Rectal smooth muscle tissue (tissue), 1 donor: ENCODE results near the gene MID1.
A peak's percentile ranks its signal among the peaks of the same experiment; 100 is the strongest.
"Not testable (repeated sequence)": the region's sequence is repeated elsewhere in the genome, so short reads cannot be mapped to it uniquely, and the experiment has no call there.

Experiments used
- H3K27ac ChIP-seq: one replicate; pipeline ENCODE4 v1.7.0; 2013; ENCODE audit warnings: low read depth, low read length, inconsistent platforms
- H3K27me3 ChIP-seq: one replicate; pipeline ENCODE4 v1.7.0; 2013; ENCODE audit warnings: low read length; ENCODE audit not compliant: control insufficient read depth, insufficient read depth
- H3K36me3 ChIP-seq: one replicate; pipeline ENCODE4 v1.7.0; 2013; ENCODE audit warnings: low read length; ENCODE audit not compliant: control insufficient read depth, insufficient read depth
- H3K4me1 ChIP-seq: one replicate; pipeline ENCODE4 v1.7.0; 2013; ENCODE audit warnings: low read length; ENCODE audit not compliant: control insufficient read depth, insufficient read depth
- H3K4me3 ChIP-seq: one replicate; pipeline ENCODE4 v1.7.0; 2013; ENCODE audit warnings: low read length
- H3K9ac ChIP-seq: one replicate; pipeline ENCODE4 v1.7.0; 2013; ENCODE audit warnings: low read length

The MID1 gene

DNA sequence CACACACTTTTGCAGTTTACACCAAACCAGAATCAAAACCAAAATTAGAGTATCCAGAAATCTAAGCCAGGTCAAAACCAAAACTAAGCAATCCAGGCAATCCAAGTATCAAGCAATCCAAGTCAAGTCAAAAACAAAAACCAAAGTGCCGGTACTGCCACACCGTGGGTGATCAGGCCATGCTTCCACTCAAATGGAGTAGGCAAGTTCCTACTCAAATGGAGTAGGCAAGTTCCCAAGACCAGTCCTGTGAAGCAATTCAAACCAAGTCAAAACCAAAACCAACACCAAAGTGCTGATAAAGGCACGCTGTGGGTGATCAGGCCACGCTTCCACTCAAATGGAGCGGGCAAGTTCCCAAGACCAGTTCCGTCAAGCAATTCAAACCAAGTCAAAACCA, 31.3 kb downstream of the MID1 start:
- H3K4me1 ChIP-seq = no peaks in the 10 kb centered on the region
- H3K36me3 ChIP-seq = no peaks in the 10 kb centered on the region
- no peak overlapping the region for H3K9ac ChIP-seq
- no peak overlapping the region for H3K27ac ChIP-seq
- no peak overlapping the region for H3K4me3 ChIP-seq
- H3K27me3 ChIP-seq = no peaks in the 10 kb centered on the region

DNA sequence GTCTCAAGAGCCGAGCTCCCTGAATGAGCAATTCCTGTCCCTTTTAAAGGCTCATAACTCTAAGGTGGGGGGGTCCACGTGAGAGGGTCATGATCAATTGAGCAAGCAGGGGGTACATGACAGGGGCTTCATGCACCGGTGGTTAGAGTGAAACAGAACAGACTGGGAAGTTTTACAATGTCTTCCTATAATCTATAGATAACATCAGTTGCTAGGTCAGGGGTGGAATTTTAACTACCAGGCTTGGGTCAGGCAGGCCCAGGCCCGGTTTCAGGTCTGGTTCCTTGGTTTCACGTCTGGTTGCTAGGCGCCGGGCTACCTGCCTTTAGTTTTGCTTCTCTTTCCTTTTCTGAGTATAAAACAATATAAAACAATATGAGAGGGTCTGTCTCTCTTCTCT, 35.5 kb downstream of the MID1 start:
- H3K4me1 ChIP-seq, H3K27ac ChIP-seq, H3K4me3 ChIP-seq, H3K27me3 ChIP-seq, H3K36me3 ChIP-seq, H3K9ac ChIP-seq: not testable (repeated sequence)

DNA sequence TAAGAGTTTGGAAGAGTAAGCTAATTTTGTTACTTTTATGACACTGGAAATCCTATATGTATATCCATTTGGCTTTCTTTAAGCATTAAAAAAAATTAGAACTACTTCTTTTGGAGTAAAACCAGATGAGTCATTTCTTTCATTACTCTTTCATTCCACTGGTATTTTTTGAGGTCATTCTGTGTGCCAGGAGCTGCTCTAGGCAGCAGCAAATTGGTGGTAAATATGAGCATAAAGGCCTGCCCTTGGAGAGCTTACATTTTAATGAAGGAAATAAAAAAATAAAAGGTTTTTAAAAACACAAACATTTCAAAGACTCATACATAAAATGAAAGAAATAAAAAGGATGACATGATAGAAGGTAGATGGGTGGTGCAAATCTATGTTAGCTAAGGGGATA, 37.4 kb downstream of the MID1 start:
- Histone ChIP-seq H3K27ac (no peak overlapping the region), H3K4me3 (no peak overlapping the region), H3K36me3 (no peaks in the 10 kb centered on the region), H3K9ac (no peak overlapping the region), H3K27me3 (no peaks in the 10 kb centered on the region), H3K4me1 (no peaks in the 10 kb centered on the region)

DNA sequence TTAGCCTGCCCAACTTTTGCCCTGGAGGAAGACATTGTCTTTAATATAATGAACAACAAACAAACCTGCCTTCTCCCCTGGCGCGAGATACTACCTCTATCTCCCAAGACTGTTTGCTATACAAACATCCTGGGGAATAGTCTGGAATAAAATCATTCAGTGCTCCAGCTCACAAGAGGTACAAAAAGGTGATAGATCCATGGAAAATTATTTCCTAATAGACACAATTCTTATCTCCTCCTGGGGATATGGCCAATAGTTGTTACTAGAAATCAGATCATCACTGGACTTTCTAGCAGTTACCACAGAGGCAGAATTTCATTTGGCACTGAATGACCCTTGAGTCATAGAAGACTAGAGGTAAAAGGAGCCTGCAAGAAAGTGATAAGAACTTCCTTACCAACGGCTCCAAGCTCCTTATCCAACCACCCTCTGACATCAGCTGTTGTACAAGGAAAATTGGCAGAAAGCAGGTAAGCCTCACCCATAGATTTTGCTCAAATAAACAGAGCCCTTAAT, 38.1 kb downstream of the MID1 start:
- H3K27me3 ChIP-seq = no peaks in the 10 kb centered on the region
- H3K4me1 ChIP-seq = no peaks in the 10 kb centered on the region
- no peak overlapping the region for H3K9ac ChIP-seq
- no peak overlapping the region for H3K4me3 ChIP-seq
- no peaks in the 10 kb centered on the region for H3K36me3 ChIP-seq
- H3K27ac ChIP-seq = no peak overlapping the region

DNA sequence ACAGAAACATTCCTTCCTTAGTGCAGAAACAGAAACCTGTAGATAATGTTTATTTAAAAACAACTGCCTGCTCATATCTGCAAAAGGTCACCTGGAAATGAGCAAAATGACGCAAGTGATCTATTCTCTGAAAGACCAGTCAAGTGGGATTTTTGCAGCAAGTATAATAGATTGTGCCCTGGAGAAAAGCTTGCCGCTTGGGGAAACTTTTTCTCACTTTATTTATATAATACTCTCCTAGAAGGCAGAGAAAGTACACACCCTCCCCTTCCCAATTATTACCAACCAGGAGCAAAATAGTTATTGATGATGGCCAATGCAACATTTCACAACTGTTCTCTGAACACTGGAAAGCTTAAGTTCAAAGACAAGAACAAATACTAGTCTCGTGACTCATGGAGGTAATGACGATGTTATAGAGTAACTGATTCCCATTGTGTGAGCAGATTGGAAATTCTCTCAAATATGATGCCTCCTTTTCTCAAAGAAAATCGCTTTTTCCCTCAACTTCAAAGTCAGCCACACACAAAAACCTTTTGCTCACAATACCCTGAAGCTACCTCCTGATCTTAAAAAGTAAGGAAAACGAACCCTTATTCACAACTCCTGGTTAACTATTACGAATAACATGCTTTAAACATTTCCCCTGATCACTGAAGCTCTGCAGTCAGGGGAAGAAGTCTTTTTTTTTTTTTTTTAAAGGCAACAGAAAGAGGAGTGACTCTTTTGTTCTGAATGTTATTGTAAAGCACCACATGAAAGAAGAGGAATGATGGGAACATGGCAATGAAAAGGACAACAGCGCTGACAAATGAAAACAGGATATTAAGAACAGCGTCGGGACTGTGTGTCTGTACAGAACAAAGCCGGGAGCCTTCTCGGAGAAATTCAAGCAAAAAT, 41.0 kb downstream of the MID1 start:
- H3K9ac ChIP-seq = no peak overlapping the region
- H3K27me3 ChIP-seq = no peaks in the 10 kb centered on the region
- H3K27ac ChIP-seq = peak overlapping the region; percentile 27

DNA sequence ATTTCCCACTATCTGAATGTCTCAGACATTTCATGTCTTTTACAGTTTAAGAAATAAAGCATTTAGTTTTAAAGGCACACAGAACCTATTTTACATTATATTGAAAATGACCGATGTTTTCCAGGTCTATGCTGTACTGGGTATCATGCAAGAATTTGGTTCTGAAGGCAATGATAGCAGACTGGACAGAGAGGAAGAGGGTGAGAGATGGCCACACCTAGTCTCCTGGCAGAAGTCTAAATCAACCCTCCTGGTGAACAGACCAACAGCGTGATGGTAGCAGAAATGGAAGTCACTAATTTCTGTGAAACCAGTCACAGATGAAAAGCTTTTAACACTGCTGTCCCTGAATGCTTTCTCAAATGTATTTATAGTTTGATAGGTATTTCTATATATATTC, 41.9 kb downstream of the MID1 start:
- no peak overlapping the region for H3K9ac ChIP-seq
- H3K27ac ChIP-seq = no peak overlapping the region
- H3K27me3 ChIP-seq = no peaks in the 10 kb centered on the region
- H3K36me3 ChIP-seq = no peaks in the 10 kb centered on the region
- H3K4me3 ChIP-seq = no peak overlapping the region
- peaks cover 2% of the 10 kb centered on the region for H3K4me1 ChIP-seq

More for the DNA sequence above, 41.0 kb downstream of the MID1 start:
- H3K4me1 ChIP-seq = peaks cover 2% of the 10 kb centered on the region
- H3K36me3 ChIP-seq = no peaks in the 10 kb centered on the region
- H3K4me3 ChIP-seq = no peak overlapping the region

DNA sequence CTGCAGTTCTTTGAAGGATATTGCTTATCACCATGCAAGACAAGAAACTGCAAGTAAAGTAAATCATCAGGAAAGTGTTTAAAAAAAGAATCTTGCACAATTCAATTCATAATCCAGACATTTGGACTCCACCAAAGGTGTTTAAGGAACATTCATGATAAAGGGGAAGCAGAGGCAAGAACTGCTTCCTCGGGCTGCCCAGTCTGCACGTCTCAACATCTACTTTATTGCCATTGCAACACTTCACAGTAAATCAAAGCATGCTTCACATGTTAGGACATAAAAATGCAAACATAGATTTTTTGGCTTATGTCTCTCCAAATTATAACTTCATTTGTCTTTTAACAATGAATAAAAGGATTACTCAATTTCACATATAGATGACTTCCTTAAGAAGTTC, 42.5 kb downstream of the MID1 start:
- Histone ChIP-seq H3K36me3 (no peaks in the 10 kb centered on the region), H3K27ac (no peak overlapping the region), H3K9ac (no peak overlapping the region), H3K4me1 (peaks cover 2% of the 10 kb centered on the region), H3K27me3 (no peaks in the 10 kb centered on the region), H3K4me3 (no peak overlapping the region)

DNA sequence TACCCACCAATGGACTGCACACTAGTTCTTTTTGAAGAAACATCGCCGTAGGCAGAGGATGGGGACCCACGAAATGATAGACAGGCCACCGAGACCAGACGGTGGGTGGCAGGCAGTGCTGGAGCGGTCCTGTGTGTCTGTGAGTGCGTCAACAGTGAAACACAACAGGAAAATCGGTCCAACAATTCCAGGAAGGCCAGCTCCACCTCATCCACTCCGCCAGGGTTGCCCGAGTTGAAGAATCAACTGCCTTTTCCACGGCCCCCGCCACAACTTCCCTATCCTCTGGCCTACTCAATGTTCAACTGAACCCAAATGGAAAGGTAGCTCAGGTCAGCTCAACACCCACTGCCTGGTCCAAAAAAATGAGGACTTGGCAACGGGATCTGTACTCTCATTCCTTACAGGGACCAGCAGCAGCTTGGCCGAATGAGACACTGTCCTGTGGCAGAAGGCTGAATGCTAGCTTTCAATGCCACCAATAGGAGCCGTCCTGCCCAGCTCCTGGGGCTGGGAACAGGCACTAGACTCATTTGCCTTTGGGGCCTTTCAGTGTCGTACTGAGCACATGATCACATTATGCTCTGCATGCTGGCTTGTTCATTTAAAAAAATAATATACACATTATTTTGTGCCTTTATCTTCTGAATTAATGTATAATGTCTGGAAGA, 43.5 kb downstream of the MID1 start:
- Histone ChIP-seq H3K9ac (peak overlapping the region; percentile 26), H3K36me3 (no peaks in the 10 kb centered on the region), H3K4me3 (no peak overlapping the region), H3K4me1 (peaks cover 2% of the 10 kb centered on the region), H3K27me3 (no peaks in the 10 kb centered on the region), H3K27ac (no peak overlapping the region)

DNA sequence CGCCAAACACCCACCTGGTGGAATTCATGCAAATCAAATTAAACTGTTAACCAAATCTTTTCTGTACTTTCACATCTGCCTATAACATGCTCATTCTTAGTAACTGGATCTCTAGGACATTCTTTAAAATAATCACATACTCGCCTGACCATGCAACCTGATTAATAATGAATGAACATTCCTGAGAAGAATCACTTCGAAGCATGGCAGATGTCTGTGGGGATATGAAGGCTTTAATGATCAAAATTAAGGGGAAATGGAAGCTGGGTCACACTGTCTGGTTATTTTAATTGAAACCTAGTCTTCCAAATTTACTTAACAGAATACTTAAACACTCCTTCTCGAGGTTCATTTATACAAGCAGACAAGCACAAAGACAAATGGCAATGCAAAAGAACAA, 44.2 kb downstream of the MID1 start:
- Histone ChIP-seq H3K4me3 (no peak overlapping the region), H3K27me3 (no peaks in the 10 kb centered on the region), H3K9ac (no peak overlapping the region), H3K36me3 (no peaks in the 10 kb centered on the region), H3K27ac (no peak overlapping the region), H3K4me1 (peaks cover 2% of the 10 kb centered on the region)

DNA sequence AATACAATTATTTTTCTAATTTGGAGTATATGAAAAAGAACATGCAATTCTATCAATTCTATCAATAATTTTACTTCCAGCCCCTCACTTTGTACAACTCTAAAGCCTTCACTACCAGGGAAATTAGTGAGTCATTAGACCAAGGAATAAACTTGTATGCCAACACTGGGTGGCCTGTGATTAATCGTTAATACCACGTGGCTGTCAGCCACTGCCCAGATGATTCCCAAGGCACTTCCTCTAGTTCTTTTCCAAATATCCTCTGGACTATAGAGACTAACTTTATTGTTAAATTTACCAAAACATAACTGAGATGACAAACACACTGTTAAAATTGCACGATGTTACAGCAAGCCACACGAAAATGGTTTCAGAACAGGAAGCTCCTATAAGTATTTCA, 45.7 kb downstream of the MID1 start:
- H3K9ac ChIP-seq = no peak overlapping the region
- no peaks in the 10 kb centered on the region for H3K36me3 ChIP-seq
- no peak overlapping the region for H3K4me3 ChIP-seq
- H3K27me3 ChIP-seq = no peaks in the 10 kb centered on the region
- H3K4me1 ChIP-seq = peaks cover 2% of the 10 kb centered on the region
- H3K27ac ChIP-seq = no peak overlapping the region

DNA sequence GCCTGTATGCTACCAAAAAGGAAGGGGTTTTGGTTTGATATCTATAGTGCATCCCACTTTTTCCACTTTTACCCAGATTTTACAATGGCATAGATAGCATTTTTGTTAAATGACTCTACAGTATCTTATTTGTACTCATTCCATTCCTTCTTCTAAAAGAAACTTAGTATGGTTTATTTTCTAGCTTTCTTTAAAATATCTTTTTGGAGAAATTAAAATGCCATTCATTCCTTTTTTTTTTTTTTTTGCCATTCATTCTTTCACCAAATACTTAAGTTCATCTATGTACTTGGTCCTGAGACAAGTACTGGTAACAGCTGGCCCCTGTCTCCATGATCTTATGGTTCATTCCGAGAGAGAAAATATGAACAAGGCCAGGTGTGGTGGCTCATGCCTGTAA, 49.1 kb downstream of the MID1 start:
- Histone ChIP-seq H3K4me3 (no peak overlapping the region), H3K27me3 (no peaks in the 10 kb centered on the region), H3K36me3 (no peaks in the 10 kb centered on the region), H3K9ac (no peak overlapping the region), H3K4me1 (peaks cover 2% of the 10 kb centered on the region), H3K27ac (no peak overlapping the region)

DNA sequence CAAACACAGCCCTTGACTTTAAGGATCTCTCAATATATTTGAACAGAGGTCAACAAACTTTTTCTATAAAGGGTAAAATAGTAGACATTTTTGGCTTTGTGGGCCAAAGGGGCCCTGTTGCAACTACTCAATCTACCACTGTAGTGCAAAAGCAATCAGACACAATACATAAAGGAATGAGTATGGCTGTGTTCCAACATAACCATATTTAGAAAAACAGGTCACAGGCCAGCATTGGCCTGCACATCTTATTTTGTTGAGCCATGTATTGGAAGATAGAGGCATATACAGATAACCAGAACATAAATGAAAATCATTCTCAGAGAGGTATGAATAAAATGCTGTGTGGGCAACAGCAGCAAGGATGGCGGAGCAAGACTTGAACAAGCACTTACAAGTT, 49.8 kb downstream of the MID1 start:
- H3K4me1 ChIP-seq = no peaks in the 10 kb centered on the region
- no peaks in the 10 kb centered on the region for H3K27me3 ChIP-seq
- no peak overlapping the region for H3K4me3 ChIP-seq
- H3K9ac ChIP-seq = no peak overlapping the region
- H3K36me3 ChIP-seq = no peaks in the 10 kb centered on the region
- no peak overlapping the region for H3K27ac ChIP-seq
